ENCODE data around the gene PDCL2.
"Not testable (repeated sequence)": the region's sequence is repeated elsewhere in the genome, so short reads cannot be mapped to it uniquely, and the experiment has no call there.

PDCL2 gene

DNA sequence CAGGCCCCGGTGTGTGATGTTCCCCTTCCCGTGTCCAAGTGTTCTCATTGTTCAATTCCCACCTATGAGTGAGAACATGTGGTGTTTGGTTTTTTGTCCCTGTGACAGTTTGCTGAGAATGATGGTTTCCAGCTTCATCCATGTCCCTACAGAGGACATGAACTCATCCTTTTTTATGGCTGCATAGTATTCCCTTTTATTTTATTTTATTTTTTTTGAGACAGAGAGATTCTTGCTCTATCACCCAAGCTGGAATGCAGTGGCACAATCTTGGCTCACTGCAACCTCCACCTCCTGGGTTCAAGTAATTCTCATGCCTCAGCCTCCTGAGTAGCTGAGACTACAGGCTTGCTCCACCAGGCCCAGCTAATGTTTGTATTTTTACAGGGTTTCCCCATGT lies 9.3 kb downstream of the PDCL2 start:
- DNase-seq, result not testable (repeated sequence)

DNA sequence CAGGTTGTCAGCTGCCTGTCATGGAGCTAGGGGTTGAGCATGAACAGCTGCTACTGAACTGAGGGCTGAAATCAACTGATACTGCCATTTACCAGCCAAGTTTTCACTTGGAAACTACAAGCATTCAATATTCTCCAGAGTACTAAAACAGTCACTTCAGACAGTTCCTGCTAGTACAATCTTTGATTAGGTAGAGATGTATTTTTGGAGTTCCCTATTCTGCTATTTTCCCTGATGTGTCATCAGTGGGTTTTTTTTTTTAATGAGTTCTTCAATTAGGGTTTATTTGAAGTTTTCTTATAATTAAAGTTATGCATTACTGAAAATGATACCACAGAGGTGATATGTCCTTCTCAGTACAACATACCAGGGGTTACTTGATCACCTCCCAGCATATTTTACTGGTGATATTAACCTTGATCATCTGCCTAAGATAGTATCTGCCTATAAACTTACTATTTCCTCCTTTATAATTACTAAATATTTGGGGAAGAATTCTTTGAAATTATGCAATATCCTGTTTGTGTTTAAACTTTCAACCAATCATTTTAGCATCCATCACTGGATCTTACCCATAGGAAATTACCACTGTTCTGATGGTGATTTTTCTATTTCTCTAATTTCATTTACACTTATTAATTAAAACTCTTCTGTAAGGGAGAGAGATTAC lies 13.6 kb downstream of the PDCL2 start:
- DNase-seq, result no peak

DNA sequence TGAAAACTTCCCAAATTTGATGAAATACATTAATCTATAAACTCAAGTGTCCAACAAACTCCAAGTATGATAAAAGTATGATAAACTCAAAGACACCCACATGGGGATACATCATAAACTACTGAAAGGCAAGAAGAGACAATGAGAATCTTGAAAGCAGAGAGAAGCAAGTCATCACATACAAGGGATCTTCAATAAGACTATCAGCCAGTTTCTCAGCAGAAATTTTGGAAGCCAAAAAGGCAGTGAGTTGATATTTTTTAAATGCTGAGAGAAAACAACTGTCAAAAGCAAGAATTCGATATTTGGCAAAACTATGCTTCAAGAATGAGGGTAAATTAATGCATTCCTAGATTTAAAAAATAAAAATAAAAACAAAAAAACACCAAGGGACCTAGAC lies 16.5 kb downstream of the PDCL2 start:
- DNase-seq, result no peak

DNA sequence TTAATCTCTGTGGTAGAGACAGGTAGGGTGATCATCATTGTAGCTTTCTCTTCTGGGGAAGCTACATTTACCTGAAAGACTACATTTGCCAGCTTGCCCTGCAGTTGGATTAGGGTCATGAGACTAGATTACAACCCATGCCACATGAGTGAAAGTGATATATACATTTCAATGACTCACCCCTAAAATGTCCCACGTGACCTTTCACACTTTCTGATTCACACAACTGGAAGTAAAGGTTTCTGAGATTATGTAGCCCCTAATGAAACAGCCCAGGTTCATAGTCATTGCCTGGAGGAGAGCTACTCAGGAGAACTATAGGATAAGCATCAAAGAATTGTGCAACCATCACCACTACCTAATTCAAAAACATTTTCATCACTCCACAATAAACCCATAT lies 17.8 kb downstream of the PDCL2 start:
- DNase-seq, result no peak

DNA sequence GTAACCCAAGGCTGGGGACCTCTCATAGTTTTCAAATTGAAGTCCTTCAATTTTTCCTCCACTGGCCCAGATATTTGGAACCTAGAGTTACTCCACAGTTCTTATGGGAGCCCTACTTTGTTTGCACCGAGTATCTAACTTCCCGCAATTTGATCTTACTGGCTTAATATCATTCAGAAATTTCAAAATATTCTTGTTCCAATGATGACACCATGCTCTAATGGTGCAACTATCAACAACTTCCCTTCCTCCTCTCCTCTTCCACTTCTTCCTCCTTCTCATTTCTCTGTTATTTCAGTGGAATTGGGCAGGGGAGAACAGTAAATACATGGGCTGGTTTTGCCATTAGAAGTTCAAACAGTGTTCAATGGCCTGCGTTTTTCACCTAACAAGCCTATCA lies 20.2 kb downstream of the PDCL2 start:
- DNase-seq, result no peak

DNA sequence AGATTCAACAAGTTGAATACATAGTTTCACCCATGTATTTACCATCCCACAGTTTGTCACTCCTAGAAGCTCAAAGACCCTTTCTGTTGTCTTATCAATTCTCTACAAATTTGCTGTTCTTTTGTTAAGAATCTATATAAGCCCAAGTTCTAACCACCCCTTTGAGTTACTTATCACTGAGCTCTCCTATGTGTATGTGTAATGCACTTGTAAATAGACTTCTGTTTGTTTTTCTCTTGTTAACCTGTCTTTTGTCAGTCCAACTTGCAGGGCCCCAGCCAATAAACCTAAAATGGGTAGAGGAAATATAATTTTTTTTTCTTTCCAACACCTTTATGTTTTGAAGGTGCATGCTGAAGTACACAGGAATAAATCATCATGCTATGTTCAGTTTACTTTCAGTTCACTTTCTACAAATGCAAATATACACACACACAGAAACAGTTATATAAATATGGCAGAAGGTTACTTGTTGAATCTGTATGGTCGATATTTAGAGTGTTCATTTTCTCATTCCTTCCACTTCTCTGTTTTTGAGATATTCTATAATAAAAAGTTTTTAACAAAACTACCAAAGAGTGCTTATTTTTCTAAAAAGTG lies 23.0 kb downstream of the PDCL2 start:
- DNase-seq, result no peak

DNA sequence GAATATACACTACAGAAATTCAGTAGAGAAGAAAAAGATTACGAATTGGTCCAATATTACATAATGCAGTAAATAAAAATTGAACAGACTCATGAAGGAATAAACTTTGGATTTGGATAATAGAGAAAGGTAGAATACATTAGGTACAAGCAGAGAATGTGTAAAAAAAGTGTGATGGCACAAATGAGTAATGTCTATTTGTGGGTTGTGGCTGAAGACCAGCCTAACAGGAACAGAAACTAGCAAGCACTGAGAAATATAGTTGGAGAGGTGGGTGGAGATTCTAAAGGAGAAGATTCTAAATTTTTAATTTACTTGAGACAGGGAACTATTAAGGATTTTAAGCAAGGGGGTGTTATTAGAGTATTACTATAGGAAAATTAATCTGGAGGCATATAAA lies 30.2 kb downstream of the PDCL2 start:
- DNase-seq, result no peak

DNA sequence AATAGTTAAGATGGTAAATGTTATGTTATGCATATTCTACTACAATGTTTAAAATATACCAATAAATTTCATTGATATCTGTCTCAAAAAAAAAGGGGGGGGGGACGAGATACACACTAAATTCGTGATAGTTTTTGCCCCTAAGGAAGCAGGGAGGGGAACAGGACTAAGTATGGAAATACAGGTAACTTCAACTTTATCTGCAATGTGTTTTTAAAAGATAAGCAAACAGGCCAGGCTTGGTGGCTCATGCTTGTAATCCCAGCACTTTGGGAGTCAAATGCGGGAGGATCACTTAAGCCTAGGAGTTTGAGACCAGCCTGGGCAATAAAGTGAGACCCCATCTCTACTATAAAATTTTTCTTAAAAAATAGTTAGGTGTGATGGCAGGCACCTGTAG lies 31.9 kb downstream of the PDCL2 start:
- DNase-seq, result no peak

DNA sequence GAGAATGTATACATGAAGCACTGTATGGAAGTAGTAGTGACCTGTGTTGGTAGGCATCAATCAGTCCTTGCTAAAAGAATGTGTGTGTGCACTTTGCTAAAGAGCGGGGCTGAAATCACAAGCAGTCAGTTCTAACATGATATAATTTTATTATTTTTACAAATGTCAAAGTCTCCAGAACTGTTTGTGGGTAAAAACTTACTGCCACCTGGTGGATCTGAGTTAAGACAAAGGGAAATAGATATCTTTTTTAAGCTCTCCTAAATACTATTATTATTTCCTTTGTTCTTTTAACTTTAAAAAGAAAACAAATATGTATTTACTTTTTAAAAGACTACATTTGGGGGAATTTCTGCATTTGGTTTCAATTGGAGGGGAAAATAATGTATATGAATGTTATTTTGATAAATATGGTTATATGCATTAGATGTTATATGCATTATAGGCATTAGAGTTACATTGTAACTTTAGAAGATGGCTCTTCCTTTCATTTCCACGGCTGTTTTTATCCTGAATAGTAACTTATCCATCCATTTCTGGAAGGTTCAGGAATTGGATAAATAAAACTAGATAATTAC lies 37.5 kb downstream of the PDCL2 start:
- DNase-seq, result peak; percentile 66

DNA sequence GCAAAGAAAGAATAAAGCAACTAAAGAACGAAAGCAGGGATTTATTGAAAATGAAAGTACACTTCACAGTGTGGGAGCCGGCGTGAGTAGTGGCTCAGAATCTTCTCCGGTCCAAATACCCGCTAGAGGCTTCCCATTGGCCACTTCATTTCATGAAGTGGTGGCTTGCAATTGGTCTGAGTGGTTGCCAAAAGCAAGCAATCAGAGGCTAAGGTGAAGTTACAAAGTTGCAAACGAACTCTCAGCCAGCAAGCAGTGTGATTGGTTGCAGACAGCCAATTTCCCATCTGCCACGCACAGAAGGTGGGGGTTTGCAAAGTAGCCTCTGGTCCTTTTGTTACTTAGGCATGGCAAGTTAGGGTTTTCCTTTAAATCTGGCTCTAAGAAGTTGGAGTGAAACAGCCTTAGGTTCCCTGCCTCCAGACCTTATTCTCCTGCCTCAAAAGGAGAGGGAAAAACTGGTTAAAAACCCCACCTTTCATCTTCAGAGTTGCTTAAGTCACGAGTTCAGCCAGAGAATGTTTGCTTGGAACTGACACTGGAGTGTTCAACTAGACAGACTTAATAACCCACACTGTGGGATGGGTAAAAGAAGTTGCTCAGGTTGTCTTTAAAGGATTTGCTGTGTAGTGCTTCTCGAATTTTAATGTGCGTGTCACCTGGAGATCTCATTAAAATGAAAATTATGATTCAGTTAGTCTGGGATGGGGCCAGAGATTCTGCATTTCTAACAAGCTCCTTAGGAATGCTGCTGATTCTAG lies 38.4 kb downstream of the PDCL2 start:
- peak; percentile 48 for DNase-seq

DNA sequence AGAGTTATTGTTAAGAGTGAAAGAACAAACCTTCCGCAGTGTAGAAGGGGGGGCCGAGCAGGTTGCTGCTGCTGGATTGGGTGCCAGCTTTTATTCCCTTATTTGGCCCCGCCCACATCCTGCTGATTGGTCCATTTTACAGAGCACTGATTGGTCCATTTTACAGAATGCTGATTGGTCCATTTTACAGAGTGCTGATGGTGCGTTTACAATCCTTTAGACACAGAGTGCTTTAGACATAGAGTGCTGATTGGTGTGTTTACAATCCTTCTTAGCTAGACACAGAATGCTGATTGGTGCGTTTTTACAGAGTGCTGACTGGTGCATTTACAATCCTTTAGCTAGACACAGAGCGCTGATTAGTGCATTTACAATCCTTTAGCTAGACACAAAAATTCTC lies 40.1 kb downstream of the PDCL2 start:
- not testable (repeated sequence) for DNase-seq

DNA sequence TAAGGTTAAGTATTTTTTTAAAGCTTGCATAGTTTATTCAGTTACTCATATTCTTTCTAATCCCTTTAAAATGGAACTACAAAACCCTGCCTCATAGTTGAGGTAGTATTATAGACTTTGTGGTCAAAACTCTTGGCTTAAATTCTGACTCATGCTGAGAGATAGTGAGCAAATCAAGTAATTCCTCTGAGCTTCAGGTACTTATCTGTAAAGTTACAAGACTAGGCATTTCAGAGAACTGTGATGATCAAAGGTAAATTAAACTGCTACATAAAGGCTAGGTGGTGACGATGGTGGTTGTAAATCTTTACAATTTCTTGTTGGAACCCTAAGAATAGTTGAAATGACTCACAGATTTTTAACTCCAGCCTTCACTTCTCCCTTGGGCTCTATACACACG lies 42.2 kb downstream of the PDCL2 start:
- peak; percentile 89 for DNase-seq

DNA sequence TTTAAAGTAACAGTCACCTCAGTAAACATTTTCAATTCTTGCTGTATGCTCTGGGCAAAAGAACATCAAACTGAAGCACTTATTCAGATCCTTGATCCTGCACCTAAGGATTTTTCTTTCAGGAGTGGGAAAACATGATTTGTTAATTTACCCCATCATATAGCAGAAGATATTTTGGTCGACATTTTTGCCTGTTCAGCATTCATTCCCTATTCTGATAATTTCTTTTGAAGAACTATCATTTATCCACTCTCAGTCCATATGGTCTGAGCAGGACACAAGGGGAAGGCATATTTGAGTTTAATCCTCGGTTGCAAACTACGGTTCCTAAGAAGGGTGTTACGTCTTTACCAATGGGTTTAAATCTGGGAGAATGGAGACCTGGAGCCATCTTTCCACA lies 44.1 kb downstream of the PDCL2 start:
- DNase-seq, result no peak

DNA sequence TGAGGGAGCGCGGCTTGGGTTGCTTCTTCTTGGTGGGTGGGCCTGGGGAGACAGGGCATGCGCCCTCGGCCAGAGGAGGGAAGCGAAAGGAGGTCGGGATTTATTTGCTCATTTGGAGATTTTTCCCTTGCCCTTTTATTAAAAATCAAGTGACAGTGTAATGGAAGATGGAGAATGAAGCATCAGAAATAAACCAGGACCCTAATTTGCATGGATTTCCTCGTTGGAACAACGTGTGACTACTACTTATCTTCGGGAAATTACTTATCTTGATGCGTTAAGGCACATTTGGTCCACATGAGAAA lies 44.6 kb downstream of the PDCL2 start:
- peak; percentile 70 for DNase-seq

DNA sequence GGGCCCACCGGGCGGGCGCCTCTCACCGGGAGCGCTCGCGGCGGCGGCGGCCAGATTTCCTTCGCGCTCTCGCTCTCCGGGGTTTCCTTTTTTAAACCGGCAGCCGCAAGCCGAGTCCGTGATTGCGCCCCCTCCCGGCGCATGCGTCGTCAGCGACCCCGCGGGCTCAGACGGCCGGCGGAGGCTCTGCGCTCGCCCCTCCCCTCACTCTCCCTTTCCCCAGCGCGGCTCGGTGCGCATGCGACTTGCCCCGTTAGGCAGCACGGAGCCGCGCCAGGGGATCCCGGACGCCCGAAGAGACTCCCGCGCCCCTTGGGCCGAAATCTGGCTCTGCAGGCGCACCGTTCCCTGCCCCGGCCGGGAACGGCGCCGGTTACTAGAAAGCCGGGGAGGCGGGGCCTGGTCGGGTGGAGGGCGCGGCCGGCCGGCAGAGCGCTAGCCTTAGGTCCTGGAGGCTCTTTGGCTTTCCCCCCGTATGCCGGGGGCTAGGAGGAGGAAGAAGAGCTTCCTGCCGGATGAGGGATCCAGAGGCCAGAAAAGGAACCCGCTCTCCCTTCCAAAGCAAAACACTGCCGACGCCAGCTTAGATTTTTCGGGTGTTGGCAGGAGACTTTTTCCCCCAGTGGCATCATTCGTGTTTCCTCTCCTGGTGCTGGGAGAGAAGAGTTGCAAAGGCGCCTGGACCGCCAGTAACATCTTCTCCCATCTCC lies 45.1 kb downstream of the PDCL2 start, which contains the start of gene CLOCK:
Gene CLOCK (minus strand): TSS at position 154 of the 710 bp plus-strand sequence. CDS start 64,124 bp downstream, outside the sequence.
- DNase-seq, result peak; percentile 89

DNA sequence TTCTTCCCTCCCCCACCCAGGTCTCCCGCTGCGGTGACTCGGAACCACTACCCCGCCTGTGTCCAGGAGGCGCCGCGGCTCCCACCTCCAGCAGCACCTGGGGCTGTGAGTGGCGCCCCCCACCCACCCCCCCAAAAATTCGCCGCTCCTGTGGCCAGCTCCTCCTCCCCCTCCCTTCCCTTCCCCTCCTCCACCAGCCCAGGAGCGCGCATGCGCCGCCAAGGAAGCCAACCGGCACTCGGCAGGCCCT lies 45.6 kb downstream of the PDCL2 start:
- DNase-seq, result no peak

DNA sequence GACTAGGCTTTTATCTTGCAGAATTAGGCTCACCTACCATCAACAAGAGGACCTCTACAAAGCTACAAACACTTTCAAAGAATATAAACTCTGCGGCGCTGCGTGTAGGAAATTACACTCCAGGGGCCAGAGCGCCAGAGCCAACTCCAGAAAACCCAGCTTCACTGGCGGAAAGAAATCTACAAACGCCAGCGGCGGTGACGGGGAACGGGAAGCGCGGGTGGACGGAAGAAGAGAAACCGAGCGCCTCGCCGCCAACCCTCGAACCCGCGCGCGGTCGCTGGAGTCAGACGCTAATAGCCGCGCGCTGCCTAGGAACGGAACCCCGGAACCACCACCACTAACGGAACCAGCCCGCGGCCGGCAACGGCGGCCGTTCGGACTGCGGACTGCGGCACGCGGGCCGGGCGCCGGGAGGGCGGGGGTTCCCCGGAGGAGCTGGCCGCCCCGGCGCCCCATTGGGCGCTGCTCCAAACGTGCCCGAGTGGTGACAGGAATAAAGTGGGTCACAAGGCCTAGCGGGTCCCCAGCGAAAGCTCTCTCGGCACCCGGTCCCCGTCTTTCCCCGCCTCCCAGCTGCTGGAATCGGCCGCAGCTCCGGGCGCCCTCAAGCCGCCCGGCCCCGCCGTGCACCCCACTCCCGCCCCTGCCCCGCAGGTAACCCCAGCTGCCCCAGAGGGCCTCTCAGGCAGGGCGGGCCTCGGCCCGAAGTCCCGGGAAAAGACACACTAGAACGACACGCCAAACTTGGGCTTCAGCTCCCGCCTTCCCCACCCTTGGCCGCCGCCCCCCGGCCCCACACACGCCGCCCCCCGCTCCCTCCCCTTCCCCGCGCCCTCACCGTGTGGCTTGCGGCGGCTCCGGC lies 46.2 kb downstream of the PDCL2 start:
- DNase-seq, result peak; percentile 72

DNA sequence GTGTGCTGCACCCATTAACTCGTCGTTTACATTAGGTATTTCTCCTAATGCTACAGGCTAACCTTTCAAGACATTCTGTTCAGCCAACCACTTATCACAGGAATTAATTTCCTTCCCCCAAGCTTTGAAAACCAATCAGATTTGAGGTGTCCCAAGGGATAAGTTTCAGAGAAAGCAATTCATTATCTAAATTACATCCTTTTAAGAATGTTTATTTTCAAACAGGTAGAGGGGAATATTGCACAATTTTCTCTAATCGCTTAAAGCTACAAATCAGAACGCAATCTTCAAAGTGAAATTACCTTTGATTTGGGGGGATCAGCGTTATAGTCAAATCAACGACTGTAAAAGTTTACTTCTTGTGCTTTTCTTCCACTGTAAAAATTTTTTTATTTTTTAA lies 46.9 kb downstream of the PDCL2 start:
- no peak for DNase-seq

DNA sequence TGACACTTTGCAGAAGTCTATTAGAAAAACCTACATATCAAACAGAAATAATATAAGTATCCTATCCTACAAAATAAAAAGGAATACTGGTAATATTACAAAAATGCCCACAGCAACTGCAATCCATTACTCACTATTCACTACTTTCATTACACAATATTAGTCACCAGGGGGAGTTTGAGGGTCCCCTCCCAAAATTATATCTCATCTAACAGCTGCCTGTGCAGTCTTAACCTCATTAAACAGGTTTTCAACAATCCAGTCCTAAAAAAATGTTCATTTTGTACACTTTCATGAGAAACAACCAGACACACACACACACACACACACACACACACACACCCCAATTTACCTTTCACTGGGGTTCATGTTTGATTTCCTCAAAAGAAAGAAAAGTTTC lies 48.2 kb downstream of the PDCL2 start:
- DNase-seq, result peak; percentile 49

DNA sequence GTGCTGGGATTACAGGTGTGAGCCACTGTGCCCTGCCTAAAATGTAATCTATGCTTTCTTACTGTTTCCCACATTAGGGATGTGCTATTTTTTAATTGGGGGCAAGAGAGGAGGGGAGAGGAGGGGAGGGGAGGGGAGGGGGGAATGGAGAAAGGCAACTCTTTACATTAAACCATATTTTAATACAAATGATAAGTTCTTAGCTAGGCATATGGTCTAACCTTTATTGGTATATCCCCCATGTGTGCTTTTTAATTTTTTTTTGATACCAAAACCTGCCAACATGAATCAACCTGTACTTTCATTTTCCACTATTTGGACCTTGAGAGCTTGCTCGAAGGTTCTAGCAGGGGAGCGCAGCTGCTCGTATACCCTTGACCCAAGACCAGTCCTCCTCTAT lies 51.8 kb downstream of the PDCL2 start:
- no peak for DNase-seq

DNA sequence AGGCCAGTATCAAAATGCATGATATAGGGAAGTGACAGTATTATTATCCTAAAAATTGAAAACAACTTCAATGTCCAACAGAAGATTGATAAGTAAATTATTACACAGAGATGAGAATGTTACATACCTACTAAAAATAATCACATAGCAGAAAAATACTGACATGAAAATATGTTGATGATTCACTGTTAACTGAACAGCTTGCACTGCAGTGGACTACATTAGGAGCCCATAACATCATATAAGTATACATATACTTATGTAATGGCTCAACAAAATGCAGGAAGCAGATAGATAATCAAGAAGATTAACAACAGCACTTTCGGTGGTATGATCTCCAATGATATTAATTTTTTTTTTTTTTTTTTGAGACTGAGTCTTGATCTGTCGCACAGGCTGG lies 52.4 kb downstream of the PDCL2 start:
- DNase-seq, result peak; percentile 56

DNA sequence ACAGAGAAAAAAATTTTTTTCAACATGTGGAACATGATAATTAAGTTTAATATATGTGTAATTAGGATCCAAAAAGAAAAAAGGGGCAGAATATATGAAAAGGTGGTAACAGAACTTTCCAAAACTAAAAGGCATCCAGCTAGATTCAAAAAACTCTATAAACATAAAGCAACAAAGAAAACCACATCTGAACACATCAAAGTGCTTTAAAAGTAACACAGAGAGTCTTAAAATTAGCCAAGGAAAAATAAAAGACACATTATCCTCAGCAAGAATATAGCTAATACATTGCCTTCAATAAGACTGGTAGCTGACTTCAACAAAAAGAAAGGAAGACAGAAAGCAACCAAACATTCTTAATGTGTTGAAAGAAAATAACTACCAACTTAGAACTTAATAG lies 53.5 kb downstream of the PDCL2 start:
- DNase-seq, result no peak
